Activated T-cell treated with anti-CD3 and anti-CD28 coated beads for 48 hours (primary cell): ENCODE measurements around the gene KMT2E.

Experiments used
- DNase-seq: peaks from one replicate; pipeline ENCODE4 v3.0.0-alpha.2; 2020; ENCODE audit warnings: low read depth

The KMT2E gene

DNA sequence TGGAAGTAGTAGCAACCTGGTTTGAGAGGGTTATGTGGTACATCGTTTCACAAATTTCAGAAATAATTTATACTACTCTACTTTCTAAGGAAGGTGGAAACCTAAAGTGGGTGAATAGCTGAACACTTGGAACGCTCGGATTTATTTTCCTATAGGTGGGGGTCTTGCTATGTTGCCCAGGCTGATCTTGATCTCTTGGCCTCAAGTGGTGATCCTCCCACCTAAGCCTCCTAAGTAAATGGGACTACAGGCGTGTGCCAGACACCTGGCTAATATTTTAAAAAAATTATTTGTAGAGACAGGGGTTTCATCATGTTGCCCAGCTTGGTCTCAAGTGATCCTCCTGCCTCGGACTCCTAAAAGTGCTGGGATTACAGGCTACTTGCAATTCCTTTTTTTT lies 6.7 kb upstream of the KMT2E start:
- DNase-seq, result no peak

DNA sequence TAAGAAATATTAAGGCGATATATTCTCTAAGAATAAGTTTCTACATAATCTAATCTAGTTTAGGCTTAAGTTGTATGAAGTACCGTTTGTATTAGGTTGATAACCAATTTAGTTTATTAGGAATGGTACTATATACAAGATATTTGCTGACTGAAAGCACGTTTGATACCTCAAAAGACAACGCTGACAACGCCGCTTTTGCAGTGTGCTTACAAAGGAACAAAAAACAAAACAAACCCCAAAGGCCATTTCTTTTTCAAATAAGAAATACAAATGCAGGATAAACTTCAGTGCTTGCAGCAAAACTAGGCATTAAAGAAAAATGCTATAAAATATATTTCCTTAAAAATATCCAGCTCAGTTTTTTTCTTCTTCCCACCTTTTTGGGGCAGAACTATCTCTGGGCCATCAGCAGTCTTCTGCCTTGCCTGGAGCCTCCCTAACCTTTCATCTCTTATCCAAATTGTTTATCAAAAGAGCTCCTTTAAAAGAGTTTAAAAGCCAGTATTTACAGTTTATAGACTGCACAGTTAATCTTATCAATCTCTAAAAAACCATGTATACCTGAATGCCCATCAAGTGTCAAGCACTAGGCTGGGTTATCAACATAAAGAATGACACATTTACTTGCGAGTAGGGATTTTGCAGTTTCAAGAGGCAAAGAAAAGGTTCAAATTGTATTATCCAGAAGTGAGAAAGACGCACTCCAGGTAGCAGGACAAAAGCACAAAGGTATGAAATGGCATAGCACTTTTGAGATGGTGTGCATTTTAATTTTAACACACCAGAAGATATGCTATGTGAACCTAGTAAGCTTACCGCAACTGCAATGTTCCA lies 4.1 kb upstream of the KMT2E start:
- DNase-seq, result no peak

DNA sequence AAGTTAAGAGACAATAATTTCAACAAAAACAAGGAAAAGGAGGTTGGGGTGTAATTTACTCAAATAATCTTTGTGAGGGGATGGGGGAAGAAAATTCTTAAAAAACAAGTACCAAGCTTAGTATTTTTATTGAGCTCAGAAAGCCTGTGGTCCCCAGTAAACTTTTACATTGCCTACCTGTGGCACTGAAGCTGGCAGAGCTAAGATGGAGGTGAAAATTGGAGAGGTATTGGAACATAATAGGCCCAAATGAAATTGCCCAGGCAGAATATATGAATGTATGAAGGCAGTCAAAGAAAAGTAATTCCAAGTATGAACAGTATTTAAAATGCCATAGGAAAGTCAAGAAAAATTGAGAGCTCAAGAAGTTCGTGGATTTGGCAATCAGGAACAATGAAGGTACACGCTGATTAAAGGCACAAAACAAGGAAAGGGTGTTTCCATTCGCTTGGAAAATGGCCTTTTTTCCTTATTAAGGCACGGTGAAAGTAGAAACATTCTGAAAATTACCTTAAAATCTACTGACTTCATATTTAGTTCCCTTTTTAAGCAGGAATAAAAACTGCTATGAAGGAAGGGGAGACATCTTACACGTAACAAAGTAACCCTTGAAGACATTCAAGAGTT lies 3.4 kb upstream of the KMT2E start:
- no peak for DNase-seq

DNA sequence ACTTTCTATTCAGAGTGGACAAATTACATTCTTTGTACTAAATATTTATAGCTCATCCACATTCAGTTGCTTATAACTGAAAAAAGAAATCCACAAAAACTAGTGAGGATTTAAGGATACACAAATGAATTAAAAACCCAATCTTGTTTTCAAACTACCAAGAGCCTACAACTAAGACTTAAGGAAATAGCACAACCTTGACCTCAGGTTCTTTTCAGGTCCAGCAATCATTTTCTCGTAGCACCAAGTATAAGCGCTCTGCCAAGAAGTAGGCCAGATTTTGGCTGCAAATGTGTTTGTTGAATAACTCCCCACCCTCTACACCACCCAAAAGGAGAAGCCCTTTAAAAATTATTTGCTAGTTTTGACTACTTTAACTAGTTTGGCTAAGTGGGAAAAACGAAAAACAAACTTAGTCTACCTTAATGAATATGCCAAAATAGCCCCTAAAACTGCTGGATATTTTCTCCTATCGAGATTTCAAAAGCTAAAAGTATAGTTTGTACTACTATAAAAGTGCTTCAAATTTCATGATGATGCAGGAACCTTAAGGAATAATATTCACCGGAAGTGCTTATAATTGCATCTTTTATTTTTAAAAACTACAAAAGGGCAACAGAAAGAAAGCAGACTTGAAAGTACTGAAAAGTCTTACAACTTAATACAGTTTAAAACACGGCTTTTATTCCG lies 2.7 kb upstream of the KMT2E start:
- DNase-seq, result no peak

DNA sequence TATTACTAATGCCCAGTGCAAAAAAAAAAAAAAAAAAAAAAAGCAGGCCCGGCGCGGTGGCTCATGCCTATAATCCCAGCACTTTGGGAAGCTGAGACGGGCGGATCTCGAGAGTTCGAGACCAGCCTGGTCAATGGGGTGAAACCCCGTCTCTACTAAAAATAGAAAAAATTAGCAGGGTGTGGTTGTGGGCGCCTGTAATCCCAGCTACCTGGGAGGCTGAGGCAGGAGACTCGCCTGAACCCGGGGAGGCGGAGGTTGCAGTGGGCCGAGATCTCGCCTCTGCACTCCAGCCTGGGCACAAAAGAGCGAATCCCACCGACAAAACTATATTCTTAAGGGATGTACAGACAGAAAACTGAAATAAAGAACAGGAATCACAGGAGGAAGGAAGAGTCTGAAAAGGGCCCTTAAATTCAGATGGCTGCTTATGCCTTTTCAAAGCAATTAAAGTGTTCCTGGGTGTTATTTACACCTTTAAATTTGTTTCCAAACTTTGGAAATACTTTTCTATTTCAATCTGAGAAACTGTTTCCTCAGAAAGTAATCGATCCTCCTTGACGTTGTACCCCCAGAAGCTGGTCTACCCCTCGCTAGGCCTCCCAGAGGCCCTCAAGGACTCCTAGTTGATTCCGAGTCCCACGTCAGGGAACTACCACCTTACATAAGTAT lies 2.0 kb upstream of the KMT2E start:
- peak; percentile 31 for DNase-seq

DNA sequence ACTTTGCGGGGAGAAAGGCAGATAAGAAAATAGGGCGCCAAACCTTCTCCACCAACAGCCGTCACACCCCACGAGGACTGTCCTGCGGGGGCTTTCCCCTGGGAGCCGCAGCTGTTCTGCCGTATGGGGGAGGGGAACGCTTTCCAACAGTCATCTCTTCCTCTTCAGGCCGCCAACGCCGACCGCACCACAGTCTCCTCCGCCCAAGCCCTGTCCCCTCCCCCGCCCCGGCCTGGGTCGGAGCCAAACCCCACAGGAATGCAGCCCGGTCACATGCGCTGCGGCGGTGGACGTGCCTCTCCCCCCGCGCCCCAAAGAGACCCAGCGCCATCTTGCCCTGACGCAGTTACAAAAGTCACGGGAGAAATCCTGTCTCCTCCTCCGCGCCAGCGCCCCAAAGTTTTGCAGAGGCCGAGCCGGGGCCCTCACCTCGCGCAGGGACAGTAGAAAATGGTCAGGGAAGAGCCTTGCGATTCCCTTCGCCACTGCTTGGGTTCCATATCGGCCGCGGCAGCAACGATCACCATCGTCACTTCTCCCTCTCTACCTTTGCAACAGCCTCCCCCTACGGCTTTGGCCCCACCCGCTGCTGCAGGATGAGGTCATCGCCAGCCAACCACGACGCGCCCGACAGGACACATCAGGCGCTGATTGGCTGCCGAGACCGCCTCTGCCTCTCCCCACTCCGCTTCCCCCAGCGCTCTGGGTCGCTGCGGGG lies 1.3 kb upstream of the KMT2E start:
- DNase-seq, result peak; percentile 100

DNA sequence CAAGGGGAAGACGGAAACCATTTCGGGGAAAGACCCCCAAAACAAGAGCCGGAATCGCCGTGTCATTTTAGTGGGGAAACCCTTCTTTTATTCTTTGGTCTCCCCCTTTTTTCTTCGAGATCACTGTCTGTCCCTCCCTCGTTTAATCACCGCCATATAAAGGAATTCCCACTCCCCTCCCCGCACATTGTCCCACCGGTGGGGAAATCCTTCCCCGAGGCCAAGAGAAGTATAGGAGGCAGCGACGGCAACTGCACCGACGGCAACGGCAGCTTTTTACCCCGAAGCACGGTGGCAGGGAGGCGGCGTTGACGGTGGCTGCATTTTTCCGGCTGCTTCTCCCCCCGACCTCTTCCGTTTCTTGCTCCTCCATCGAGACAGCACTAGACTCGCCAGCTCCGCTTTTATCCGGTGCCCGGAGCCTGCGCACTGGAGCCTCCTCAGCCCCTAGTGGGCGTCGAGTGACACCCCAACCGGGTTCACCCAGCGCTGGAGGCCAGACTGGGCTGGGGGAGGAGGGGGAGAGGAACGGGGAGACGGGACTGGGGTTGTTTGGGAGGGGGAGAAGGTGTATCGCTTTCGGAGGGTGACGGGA lies 687 bp upstream of the KMT2E start:
- peak; percentile 88 for DNase-seq

DNA sequence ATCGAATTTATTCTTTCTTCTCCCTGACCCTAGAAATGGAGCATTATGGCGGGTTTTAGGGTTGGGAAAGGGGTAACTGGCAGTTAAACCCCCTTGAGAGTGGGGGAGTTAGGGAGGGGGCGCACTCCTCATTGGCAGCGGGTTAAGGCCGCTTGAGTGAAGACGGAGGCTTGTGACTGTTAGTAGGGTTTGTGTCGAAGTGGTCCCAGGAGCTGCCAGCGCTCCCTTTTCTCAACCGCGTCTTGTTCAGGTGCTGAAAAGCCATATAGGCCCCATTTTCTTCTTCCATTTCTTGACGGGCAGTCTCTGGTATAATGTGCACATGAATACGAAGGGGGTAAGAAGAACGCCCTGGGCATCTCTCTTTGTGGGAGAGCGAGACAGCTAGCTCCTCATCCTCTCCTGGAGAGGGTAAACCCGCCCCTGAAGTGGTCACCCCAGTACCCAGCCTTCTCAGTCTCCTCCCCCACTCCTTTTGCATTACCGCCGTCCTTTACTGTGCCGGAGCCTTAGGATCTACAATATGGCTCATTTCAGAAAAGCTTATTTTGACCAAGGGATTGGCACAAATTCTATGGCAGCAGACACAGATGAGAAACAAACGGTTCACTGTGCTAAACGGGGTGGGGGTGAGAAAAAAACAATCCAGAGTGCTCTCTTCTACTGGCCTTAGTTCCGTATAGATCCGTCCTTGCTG lies 836 bp downstream of the KMT2E start:
- DNase-seq, result peak; percentile 35

DNA sequence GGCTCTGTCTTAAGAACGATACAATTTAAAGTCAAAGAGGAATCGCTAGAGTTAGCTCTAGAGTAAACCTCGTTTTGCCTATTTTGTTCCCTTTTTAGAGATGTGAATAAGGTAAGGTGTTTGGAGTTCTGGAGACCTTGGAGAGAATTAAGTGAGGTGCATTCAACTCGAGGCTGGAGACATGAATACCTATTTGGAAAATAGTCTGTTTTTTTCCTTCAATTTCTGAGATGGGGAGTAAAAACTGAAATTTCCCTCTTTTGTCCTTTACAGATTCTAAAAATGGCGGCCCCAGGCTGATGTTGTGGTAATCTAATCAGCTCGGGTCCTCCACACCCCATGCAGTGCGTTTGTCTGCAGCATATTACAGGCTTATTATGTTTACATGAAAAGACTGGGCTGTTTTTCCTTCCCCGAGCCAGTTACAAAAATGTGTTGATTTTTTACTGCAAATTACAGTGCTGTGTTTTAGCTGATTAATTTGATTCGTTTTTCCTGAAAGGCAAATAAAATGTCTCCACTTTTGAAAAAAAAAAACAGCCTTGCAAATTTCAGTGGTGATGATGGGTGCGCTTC lies 1.5 kb downstream of the KMT2E start:
- DNase-seq, result no peak

DNA sequence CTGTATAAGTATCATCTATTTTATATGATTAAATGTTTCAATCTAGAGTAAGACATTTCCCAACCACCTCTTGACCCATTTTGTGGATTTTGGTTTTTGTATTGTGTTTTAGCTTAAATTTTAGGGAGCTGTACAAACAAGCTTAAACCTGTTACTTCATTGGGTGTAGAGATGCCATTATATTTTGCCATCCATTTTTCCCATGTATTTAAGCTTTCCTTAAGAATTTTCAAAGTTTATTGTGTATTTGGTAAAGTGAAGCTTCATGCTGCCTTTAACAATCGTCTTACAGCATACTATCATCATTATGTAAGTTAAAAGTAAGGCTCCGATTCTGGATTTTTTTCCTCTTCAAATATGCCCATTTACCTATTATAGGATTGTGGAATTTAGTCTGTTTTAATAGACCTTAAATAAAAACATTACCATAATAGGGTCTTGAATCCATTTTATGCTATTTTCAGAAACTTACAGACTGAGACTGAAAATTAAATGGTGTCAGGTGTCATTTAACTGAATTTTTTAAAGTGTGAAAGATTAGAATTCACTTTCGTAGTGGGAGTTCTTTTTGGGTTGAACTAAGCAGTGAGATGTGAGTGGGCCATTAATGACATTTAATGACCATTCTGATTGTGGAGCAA lies 2.2 kb downstream of the KMT2E start:
- DNase-seq, result no peak

DNA sequence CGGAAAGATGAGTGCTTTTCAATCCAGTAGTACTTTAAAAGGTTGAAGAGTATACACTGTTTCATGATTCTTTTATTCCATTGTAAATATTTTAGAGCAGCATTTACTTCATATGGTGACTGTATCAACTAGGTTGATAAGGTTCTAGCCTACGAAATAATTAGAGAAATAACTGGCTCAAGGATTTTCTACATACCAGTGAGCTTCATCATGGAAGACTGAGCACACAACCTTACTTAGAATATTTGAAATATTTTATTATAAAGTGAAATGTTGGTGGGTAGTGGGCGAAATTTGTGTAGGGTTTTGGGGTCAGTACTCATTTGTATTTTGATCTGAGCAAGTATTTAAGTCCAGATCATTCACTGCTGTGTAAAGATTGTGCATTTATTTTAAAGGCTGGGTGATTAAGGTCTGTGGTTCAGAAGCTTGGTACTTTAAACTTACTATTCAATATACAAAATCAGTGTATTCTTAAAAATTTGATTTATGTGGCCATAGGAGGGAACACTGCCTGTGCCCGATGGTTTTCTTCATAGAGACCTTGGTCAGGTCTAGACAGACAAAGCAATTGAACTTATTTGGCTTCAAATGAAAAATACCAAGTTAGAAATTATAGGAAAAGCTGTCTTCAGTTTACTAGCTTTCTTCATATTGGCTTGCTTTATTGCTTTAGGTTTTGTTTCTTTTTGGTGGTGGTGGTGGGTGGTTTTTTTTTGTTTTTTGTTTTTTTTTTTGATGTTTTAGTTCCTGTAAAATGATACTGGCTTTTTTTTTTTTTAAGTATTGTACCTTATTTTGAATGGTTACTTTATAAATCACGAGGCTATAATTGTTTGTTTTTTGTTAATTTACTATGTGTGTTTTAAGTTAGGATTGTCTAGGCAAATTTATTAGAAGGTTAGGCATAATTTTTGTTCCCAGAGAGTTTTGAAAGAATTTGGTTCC lies 3.0 kb downstream of the KMT2E start:
- no peak for DNase-seq

DNA sequence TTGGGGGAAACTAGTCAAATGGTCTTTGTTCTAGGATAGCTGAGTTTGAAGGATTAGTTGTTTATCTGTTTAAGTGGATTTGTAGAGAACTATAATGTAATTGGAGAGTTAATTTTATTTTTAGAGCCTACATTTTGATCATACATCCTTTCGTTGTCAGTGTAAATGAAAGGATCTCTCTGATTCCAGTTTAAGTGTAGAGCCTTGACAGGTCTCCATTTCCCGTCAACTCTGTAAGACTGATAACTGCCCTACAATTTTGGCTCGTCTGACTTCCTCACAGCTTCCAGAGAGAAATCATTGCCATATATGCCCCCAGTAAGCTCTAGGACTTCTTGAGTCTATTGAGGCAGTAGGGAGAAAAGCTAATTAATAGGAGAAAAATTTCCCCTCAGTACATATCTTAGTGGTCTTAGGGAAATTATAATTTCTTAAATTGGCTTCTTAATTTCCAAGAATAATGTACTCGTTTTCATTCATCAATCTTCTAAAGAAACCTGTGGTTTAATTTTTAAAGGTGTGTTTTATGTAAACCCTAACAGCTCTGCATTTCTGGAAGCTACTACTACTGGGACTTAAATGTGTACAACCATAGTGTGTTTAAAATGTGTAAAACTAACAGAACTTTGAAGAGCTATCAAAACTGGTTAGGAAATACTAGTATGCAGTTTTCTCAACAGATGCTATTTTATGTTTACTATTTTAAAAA lies 3.8 kb downstream of the KMT2E start:
- DNase-seq, result no peak

DNA sequence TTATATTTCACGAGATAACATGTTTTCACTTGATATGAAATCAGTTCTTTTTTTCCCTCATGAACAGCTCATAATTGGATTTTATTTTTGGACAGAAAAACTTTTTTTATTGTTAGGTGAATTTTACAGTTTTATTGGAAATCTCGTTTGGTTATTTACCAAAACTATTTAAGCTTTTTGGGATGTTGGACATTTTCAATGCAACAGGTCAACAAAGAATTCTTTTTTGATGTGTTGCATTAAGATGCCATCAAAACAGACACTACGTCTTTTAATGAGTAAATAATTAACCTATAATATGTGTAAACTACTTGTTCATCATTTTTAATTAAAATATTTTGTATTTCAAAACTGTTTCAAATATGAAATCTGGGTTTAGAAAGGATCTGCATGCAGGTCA lies 5.3 kb downstream of the KMT2E start:
- DNase-seq, result no peak

DNA sequence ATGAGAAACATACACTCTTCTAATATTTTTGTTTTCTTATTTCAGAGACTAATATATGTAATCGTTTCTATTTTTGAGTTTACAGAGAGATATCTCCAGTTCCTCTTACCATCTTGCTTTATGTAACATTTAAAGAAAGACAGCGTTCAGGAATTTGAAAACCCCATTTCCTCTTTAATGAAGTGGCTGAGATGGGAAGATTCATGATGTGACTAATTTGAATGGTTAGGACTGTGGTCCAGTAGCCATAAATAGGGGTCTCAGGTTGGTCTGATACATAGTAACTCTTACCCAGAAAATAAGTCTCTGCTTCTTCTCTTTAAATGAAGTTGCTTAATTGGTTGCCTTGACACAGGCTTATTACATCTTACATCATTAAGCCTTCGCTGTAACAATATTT lies 6.9 kb downstream of the KMT2E start:
- DNase-seq, result no peak

DNA sequence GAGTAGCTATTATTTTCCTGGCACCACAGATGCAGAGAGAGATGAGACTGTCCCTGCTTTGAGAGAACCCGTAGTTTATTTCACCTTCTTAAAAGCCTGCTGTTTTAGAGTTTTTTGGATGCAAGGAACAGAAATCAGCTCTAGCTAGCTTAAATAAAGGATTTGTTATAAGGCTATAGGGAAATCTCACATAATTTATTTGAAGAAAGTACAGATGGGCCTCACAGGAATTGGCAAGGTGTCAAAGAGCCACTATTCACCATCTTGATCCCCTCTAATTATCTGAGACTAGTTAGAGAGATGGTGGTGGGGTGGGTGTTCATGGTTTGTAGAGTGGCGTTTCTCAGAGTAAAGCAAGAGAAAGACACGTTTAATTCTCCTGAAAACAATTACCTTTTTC lies 7.3 kb downstream of the KMT2E start:
- DNase-seq, result no peak

DNA sequence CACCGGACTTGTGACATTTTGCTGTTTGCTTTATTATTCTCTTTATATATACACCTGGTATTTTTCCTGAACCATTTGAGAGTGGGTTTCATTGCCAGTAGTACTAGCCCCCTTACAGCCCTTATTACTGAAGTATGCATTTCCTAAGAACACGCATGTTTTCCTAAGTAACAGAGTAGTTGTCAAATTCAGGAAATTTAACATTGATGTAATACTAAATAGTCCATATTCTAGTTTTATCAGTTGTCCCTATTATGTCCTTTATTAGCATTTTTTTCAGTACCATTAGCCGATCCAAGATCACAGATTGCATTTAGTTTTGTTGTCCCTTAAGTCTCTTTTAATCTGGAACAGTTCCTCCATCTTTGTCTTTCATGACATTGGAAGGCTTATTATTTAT lies 8.0 kb downstream of the KMT2E start:
- DNase-seq, result no peak

DNA sequence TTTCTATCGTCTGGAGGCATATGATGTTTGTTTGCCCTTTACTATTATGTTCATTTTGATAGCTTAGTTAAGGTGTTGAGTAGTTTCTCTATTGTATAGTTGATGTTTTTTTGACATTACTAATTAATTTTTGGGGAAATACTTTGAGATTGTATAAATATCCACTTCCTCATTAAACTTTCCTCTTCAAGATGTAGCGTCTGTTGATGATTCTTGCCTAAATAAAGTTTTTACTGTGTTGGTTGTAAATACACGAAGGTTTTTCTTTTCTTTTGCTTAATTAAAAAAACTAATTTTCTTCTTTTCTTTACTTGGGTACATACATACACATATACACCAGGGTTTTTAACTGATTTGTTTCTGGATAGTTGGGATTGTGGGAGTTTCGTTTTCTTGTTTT lies 8.5 kb downstream of the KMT2E start:
- DNase-seq, result no peak

DNA sequence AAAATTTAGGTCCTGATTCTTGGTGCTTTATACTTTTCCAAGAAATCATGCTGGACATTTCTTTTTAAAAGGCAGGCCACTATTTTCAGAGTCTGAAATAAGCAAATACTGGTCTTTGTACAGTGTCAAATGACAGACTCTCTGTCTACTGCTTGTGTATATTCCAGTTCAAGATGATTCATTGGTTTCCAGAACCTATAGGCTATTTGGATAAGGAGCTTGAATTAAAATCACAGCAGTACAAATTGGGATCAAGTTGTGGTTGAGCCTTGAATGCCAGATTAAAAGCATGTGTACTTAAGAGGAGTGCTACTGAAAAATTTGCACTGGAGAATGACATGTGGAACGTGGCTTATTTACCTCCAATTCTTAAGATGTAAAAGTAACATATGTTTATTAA lies 10.7 kb downstream of the KMT2E start:
- DNase-seq, result no peak
